HEK293 (cell line): Measurements from ENCODE around the gene TXNDC11.
A peak's percentile ranks its signal among the peaks of the same experiment; 100 is the strongest.

Experiments used
- EGR2 ChIP-seq: fragments of 450-650 bp; formaldehyde crosslinking; IDR thresholded peaks from 2 replicates; pipeline ENCODE4 v1.5.1; 2016; ENCODE audit warnings: low read depth, missing biosample characterization, missing genetic modification characterization
- HOXA7 ChIP-seq: sonication (generic); formaldehyde crosslinking; IDR thresholded peaks from 2 replicates; pipeline ENCODE4 v1.8.1; 2022; ENCODE audit warnings: missing genetic modification reagents, borderline replicate concordance
- KLF9 ChIP-seq: fragments of 450-650 bp; formaldehyde crosslinking; IDR thresholded peaks from 2 replicates; pipeline ENCODE4 v1.5.1; 2016; ENCODE audit warnings: missing biosample characterization, missing genetic modification characterization, low read depth
- REPIN1 ChIP-seq: fragments of 450-650 bp; formaldehyde crosslinking; IDR thresholded peaks from 2 replicates; pipeline ENCODE4 v1.5.1; 2017; ENCODE audit warnings: missing biosample characterization, missing genetic modification characterization, low read depth
- SETDB1 ChIP-seq: IDR thresholded peaks from one replicate; pipeline ENCODE4 v1.6.1; 2017; ENCODE audit warnings: mild to moderate bottlenecking, low read length, moderate library complexity, mixed read lengths; ENCODE audit not compliant: insufficient read length
- WT1 ChIP-seq: fragments of 450-650 bp; formaldehyde crosslinking; IDR thresholded peaks from 2 replicates; pipeline ENCODE4 v1.5.1; 2016; ENCODE audit warnings: missing biosample characterization, missing genetic modification characterization
- ZBTB20 ChIP-seq: fragments of 450-650 bp; formaldehyde crosslinking; IDR thresholded peaks from 2 replicates; pipeline ENCODE4 v1.5.1; 2016; ENCODE audit warnings: missing biosample characterization, missing genetic modification characterization
- ZBTB48 ChIP-seq: fragments of 450-650 bp; formaldehyde crosslinking; IDR thresholded peaks from 2 replicates; pipeline ENCODE4 v1.5.1; 2016; ENCODE audit warnings: missing biosample characterization, missing genetic modification characterization
- ZFP3 ChIP-seq: fragments of 450-650 bp; formaldehyde crosslinking; IDR thresholded peaks from 2 replicates; pipeline ENCODE4 v1.5.1; 2016; ENCODE audit warnings: low read depth, missing biosample characterization, missing genetic modification characterization
- ZNF112 ChIP-seq: fragments of 450-650 bp; formaldehyde crosslinking; IDR thresholded peaks from 2 replicates; pipeline ENCODE4 v1.5.0; 2017; ENCODE audit warnings: missing biosample characterization, missing genetic modification characterization
- ZNF146 ChIP-seq: fragments of 450-650 bp; formaldehyde crosslinking; IDR thresholded peaks from 2 replicates; pipeline ENCODE4 v1.5.1; 2016; ENCODE audit warnings: missing biosample characterization, missing genetic modification characterization
- ZNF169 ChIP-seq: fragments of 450-650 bp; formaldehyde crosslinking; IDR thresholded peaks from 2 replicates; pipeline ENCODE4 v1.5.1; 2016; ENCODE audit warnings: missing biosample characterization, missing genetic modification characterization
- ZNF184 ChIP-seq: fragments of 450-650 bp; IDR thresholded peaks from 2 replicates; pipeline ENCODE4 v1.5.1; 2018; ENCODE audit warnings: missing biosample characterization, mild to moderate bottlenecking, missing genetic modification characterization
- ZNF2 ChIP-seq: fragments of 450-650 bp; formaldehyde crosslinking; IDR thresholded peaks from 2 replicates; pipeline ENCODE4 v1.5.1; 2016; ENCODE audit warnings: missing biosample characterization, missing genetic modification characterization
- ZNF335 ChIP-seq: fragments of 450-650 bp; formaldehyde crosslinking; conservative IDR thresholded peaks from 2 replicates; pipeline ENCODE4 v1.5.1; 2016; ENCODE audit warnings: missing biosample characterization, missing genetic modification characterization
- ZNF391 ChIP-seq: fragments of 450-650 bp; formaldehyde crosslinking; IDR thresholded peaks from 2 replicates; pipeline ENCODE4 v1.5.1; 2016; ENCODE audit warnings: low read depth, missing biosample characterization, missing genetic modification characterization, borderline replicate concordance
- ZNF501 ChIP-seq: fragments of 450-650 bp; formaldehyde crosslinking; IDR thresholded peaks from 2 replicates; pipeline ENCODE4 v1.5.1; 2016; ENCODE audit warnings: missing biosample characterization, missing genetic modification characterization
- ZNF596 ChIP-seq: fragments of 450-650 bp; IDR thresholded peaks from 2 replicates; pipeline ENCODE4 v1.5.0; 2018; ENCODE audit warnings: missing biosample characterization, mild to moderate bottlenecking, missing genetic modification characterization, moderate library complexity
- ZNF654 ChIP-seq: fragments of 450-650 bp; formaldehyde crosslinking; IDR thresholded peaks from 2 replicates; pipeline ENCODE4 v1.5.1; 2016; ENCODE audit warnings: low read depth, missing biosample characterization, missing genetic modification characterization
- ZNF660 ChIP-seq: fragments of 450-650 bp; IDR thresholded peaks from 2 replicates; pipeline ENCODE4 v1.5.1; 2018; ENCODE audit warnings: missing biosample characterization, mild to moderate bottlenecking, missing genetic modification characterization
- ZNF76 ChIP-seq: fragments of 450-650 bp; formaldehyde crosslinking; IDR thresholded peaks from 2 replicates; pipeline ENCODE4; 2016; ENCODE audit warnings: low read depth, missing biosample characterization, missing genetic modification characterization, borderline replicate concordance
- ZNF792 ChIP-seq: fragments of 450-650 bp; formaldehyde crosslinking; IDR thresholded peaks from 2 replicates; pipeline ENCODE4 v1.5.1; 2016; ENCODE audit warnings: missing biosample characterization, missing genetic modification characterization
- ZNF837 ChIP-seq: fragments of 450-650 bp; formaldehyde crosslinking; IDR thresholded peaks from 2 replicates; pipeline ENCODE4 v1.5.1; 2016; ENCODE audit warnings: missing biosample characterization, missing genetic modification characterization
- TF ChIP-seq, protein P1 (sequence below): fragments of 450-650 bp; formaldehyde crosslinking; IDR thresholded peaks from 2 replicates; pipeline ENCODE4 v1.5.1; 2016; ENCODE audit warnings: missing biosample characterization, missing genetic modification characterization
- TF ChIP-seq, protein P2 (sequence below): fragments of 450-650 bp; formaldehyde crosslinking; IDR thresholded peaks from 2 replicates; pipeline ENCODE4 v1.5.1; 2016; ENCODE audit warnings: missing biosample characterization, missing genetic modification characterization
- TF ChIP-seq, protein P3 (sequence below): fragments of 450-650 bp; formaldehyde crosslinking; IDR thresholded peaks from 2 replicates; pipeline ENCODE4 v1.5.1; 2017; ENCODE audit warnings: missing biosample characterization, missing genetic modification characterization
- TF ChIP-seq, protein P4 (sequence below): fragments of 450-650 bp; formaldehyde crosslinking; IDR thresholded peaks from 2 replicates; pipeline ENCODE4 v1.5.1; 2016; ENCODE audit warnings: missing biosample characterization, missing genetic modification characterization, low read depth
- TF ChIP-seq, protein P5 (sequence below): fragments of 450-650 bp; formaldehyde crosslinking; IDR thresholded peaks from 2 replicates; pipeline ENCODE4 v1.5.1; 2016; ENCODE audit warnings: missing biosample characterization, missing genetic modification characterization
- TF ChIP-seq, protein P6 (sequence below): fragments of 450-650 bp; formaldehyde crosslinking; IDR thresholded peaks from 2 replicates; pipeline ENCODE4 v1.5.1; 2017; ENCODE audit warnings: missing biosample characterization, missing genetic modification characterization

Gene TXNDC11

DNA sequence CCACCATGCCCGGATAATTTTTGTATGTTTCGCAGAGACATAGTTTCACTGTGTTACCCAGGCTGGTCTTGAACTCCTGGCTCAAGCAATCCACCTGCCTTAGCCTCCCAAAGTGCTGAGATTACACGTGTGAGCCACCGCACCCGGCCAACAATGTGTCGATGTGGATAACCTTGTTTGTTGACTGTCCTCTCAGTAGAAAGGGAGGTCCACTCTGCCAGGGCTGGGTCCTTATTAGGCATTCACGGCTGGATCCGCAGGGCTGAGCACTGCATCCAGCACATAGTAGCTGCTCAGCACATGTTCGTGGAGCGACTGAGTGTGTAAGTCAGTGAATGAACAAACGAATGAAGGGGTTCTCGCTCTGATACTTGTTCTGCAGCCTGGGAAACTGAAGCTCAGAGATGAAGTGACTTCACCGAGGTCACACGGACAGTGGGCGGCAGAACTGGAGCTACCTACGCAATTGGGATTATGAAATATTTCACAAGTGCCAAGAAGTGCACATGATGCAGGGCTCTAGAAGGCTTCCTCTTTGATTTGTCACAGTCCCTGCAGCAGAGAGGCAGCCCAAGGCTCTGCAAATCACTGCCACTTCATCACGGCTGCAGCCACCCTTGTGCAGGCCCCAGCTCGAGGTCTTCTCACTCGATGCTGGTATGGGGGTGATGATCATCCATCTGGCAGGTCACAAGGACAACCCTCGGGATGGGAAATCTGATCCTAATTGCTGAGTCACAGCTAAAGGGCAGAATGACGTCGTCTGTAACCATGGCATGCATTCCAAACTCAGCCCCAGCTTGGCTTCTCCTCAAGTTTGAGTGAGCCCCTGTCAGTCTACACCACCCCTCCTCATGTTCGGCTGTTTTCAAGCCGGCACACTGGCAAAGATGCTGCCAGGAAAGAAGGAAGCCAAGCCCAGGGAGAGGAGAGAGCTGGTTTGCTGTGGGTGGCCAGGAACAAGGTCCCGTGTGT is 102.4 kb downstream of the TXNDC11 start (continued):
- TF ChIP-seq ZNF837 (no peak), ZNF146 (tag by site-specific recombination) (no peak), ZNF335 (tag by site-specific recombination) (peak; percentile 95), ZNF596 (no peak), ZFP3 (tag by site-specific recombination) (no peak), ZNF501 (tag by site-specific recombination) (no peak), ZBTB20 (tag by site-specific recombination) (peak; percentile 38; the same call in 1 of the 2 replicates), SETDB1 (no peak), ZNF76 (peak; percentile 16; the same call in 1 of the 2 replicates), ZNF660 (peak; percentile 76), ZNF792 (no peak), ZNF2 (tag by site-specific recombination) (peak; percentile 29; the same call in 1 of the 2 replicates), EGR2 (tag by site-specific recombination) (peak; percentile 86), ZNF184 (peak; percentile 65; the same call in 1 of the 2 replicates), WT1 (tag by site-specific recombination) (no peak), ZNF391 (tag by site-specific recombination) (peak; percentile 50; the same call in 1 of the 2 replicates), ZNF169 (tag by site-specific recombination) (no peak), REPIN1 (tag by site-specific recombination) (no peak), HOXA7 (CRISPR knock-in tag) (no peak), ZBTB48 (tag by site-specific recombination) (peak; percentile 49; the same call in 1 of the 2 replicates), ZNF112 (no peak), KLF9 (tag by site-specific recombination) (0 out of 2 replicates have a peak, but pooled peaks have one; percentile 13), ZNF654 (tag by site-specific recombination) (no peak)
- TF ChIP-seq, protein P1, sequence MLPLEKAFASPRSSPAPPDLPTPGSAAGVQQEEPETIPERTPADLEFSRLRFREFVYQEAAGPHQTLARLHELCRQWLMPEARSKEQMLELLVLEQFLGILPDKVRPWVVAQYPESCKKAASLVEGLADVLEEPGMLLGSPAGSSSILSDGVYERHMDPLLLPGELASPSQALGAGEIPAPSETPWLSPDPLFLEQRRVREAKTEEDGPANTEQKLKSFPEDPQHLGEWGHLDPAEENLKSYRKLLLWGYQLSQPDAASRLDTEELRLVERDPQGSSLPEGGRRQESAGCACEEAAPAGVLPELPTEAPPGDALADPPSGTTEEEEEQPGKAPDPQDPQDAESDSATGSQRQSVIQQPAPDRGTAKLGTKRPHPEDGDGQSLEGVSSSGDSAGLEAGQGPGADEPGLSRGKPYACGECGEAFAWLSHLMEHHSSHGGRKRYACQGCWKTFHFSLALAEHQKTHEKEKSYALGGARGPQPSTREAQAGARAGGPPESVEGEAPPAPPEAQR (tag by site-specific recombination) = no peak
- TF ChIP-seq, protein P2, sequence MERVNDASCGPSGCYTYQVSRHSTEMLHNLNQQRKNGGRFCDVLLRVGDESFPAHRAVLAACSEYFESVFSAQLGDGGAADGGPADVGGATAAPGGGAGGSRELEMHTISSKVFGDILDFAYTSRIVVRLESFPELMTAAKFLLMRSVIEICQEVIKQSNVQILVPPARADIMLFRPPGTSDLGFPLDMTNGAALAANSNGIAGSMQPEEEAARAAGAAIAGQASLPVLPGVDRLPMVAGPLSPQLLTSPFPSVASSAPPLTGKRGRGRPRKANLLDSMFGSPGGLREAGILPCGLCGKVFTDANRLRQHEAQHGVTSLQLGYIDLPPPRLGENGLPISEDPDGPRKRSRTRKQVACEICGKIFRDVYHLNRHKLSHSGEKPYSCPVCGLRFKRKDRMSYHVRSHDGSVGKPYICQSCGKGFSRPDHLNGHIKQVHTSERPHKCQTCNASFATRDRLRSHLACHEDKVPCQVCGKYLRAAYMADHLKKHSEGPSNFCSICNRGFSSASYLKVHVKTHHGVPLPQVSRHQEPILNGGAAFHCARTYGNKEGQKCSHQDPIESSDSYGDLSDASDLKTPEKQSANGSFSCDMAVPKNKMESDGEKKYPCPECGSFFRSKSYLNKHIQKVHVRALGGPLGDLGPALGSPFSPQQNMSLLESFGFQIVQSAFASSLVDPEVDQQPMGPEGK = peak; percentile 85
- TF ChIP-seq, protein P3, sequence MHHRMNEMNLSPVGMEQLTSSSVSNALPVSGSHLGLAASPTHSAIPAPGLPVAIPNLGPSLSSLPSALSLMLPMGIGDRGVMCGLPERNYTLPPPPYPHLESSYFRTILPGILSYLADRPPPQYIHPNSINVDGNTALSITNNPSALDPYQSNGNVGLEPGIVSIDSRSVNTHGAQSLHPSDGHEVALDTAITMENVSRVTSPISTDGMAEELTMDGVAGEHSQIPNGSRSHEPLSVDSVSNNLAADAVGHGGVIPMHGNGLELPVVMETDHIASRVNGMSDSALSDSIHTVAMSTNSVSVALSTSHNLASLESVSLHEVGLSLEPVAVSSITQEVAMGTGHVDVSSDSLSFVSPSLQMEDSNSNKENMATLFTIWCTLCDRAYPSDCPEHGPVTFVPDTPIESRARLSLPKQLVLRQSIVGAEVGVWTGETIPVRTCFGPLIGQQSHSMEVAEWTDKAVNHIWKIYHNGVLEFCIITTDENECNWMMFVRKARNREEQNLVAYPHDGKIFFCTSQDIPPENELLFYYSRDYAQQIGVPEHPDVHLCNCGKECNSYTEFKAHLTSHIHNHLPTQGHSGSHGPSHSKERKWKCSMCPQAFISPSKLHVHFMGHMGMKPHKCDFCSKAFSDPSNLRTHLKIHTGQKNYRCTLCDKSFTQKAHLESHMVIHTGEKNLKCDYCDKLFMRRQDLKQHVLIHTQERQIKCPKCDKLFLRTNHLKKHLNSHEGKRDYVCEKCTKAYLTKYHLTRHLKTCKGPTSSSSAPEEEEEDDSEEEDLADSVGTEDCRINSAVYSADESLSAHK (tag by site-specific recombination) = no peak
- TF ChIP-seq, protein P4, sequence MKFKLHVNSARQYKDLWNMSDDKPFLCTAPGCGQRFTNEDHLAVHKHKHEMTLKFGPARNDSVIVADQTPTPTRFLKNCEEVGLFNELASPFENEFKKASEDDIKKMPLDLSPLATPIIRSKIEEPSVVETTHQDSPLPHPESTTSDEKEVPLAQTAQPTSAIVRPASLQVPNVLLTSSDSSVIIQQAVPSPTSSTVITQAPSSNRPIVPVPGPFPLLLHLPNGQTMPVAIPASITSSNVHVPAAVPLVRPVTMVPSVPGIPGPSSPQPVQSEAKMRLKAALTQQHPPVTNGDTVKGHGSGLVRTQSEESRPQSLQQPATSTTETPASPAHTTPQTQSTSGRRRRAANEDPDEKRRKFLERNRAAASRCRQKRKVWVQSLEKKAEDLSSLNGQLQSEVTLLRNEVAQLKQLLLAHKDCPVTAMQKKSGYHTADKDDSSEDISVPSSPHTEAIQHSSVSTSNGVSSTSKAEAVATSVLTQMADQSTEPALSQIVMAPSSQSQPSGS (tag by site-specific recombination) = peak; percentile 96
- TF ChIP-seq, protein P5, sequence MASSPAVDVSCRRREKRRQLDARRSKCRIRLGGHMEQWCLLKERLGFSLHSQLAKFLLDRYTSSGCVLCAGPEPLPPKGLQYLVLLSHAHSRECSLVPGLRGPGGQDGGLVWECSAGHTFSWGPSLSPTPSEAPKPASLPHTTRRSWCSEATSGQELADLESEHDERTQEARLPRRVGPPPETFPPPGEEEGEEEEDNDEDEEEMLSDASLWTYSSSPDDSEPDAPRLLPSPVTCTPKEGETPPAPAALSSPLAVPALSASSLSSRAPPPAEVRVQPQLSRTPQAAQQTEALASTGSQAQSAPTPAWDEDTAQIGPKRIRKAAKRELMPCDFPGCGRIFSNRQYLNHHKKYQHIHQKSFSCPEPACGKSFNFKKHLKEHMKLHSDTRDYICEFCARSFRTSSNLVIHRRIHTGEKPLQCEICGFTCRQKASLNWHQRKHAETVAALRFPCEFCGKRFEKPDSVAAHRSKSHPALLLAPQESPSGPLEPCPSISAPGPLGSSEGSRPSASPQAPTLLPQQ (tag by site-specific recombination) = peak; percentile 81
- TF ChIP-seq, protein P6, sequence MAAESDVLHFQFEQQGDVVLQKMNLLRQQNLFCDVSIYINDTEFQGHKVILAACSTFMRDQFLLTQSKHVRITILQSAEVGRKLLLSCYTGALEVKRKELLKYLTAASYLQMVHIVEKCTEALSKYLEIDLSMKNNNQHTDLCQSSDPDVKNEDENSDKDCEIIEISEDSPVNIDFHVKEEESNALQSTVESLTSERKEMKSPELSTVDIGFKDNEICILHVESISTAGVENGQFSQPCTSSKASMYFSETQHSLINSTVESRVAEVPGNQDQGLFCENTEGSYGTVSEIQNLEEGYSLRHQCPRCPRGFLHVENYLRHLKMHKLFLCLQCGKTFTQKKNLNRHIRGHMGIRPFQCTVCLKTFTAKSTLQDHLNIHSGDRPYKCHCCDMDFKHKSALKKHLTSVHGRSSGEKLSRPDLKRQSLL = peak; percentile 56; the same call in 1 of the 2 replicates
